ENCODE data around the gene TRABD2B.

DNA sequence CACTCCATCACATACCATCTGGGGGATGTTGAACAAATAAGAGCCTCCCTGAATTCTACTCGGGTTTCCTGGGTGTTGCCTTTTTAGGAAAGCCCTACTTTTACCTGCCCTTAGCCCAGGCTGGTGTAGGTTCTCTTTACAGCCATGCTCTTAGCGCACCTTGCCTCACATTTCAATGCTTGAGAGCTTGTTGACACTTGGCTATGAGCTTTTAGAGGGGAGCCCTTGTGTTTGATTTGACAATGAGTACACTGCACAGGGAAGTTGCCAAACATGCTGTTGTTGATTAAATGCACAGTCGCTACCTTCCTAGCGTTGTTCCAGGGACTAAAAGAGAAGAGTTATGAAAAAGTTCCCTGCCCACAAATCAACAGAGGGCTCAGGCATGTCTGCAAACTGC lies 103.8 kb downstream of the TRABD2B start:
- TF ChIP-seq CTCF (IDR thresholded peaks at IDR 0.05; ENCODE audit: low read depth, low read length, poor library complexity, severe bottlenecking): no peak
- no peak for TF ChIP-seq EZH2phosphoT487 (IDR thresholded peaks at IDR 0.05; ENCODE audit: borderline replicate concordance, low read length)
